K562 (cell line): ENCODE data around the gene MBD6.

ENCODE experiments used
- EGR1 ChIP-seq: fragments of 450-650 bp; conservative IDR thresholded peaks from 2 replicates; pipeline ENCODE4 v1.6.1; 2017; ENCODE audit warnings: mild to moderate bottlenecking
- POLR2A ChIP-seq: fragments of 450-650 bp; conservative IDR thresholded peaks from 2 replicates; pipeline ENCODE4 v1.6.1; 2016
- POLR2AphosphoS5 ChIP-seq: IDR thresholded peaks from 2 replicates; pipeline ENCODE4 v1.6.1; 2011; ENCODE audit warnings: mild to moderate bottlenecking, low read depth, low read length, moderate library complexity; ENCODE audit not compliant: control insufficient read depth, insufficient read depth
- SNRNP70 ChIP-seq: fragments of 200-400 bp; formaldehyde crosslinking; optimal IDR thresholded peaks from 2 replicates; pipeline ENCODE3; 2017; ENCODE audit warnings: low read depth, low read length
- YY1 ChIP-seq, 3 experiments: IDR thresholded peaks; 2 replicates each; pipeline ENCODE4 v1.6.1; 2011; ENCODE audit warnings: low read length in 2 of 3, mild to moderate bottlenecking in 2 of 3, moderate library complexity in 2 of 3, borderline replicate concordance in 1 of 3, control low read depth in 1 of 3, low read depth in 1 of 3; ENCODE audit not compliant: insufficient read depth in 3 of 3, insufficient replicate concordance in 2 of 3, control insufficient read depth in 1 of 3, insufficient read length in 1 of 3; ENCODE audit errors: extremely low read depth in 1 of 3
- ZNF124 ChIP-seq: sonication (generic); formaldehyde crosslinking; IDR thresholded peaks from 2 replicates; pipeline ENCODE4 v1.8.1; 2022; ENCODE audit warnings: missing genetic modification reagents
- ZNF584 ChIP-seq: fragments of 200-800 bp; sonication (Bioruptor generic); IDR thresholded peaks from 2 replicates; pipeline ENCODE4 v1.6.1; 2016; ENCODE audit warnings: low read depth, mild to moderate bottlenecking, missing genetic modification characterization, missing compliant biosample characterization
- TF ChIP-seq, protein P1 (sequence below): sonication (generic); formaldehyde crosslinking; IDR thresholded peaks from 2 replicates; pipeline ENCODE4 v1.8.1; 2023; ENCODE audit warnings: mild to moderate bottlenecking, missing genetic modification reagents
- TF ChIP-seq, protein P2 (sequence below), 3 experiments: IDR thresholded peaks in 2 of 3; conservative IDR thresholded peaks in 1 of 3; 2 replicates each; pipeline ENCODE4 v1.5.1; 2011 to 2012; ENCODE audit warnings: low read length in 3 of 3, mild to moderate bottlenecking in 3 of 3, control low read depth in 2 of 3, improper control_type of control experiment in 1 of 3, inconsistent platforms in 1 of 3, low read depth in 1 of 3, mixed read lengths in 1 of 3, moderate library complexity in 1 of 3; ENCODE audit not compliant: insufficient read depth in 2 of 3

DNA sequence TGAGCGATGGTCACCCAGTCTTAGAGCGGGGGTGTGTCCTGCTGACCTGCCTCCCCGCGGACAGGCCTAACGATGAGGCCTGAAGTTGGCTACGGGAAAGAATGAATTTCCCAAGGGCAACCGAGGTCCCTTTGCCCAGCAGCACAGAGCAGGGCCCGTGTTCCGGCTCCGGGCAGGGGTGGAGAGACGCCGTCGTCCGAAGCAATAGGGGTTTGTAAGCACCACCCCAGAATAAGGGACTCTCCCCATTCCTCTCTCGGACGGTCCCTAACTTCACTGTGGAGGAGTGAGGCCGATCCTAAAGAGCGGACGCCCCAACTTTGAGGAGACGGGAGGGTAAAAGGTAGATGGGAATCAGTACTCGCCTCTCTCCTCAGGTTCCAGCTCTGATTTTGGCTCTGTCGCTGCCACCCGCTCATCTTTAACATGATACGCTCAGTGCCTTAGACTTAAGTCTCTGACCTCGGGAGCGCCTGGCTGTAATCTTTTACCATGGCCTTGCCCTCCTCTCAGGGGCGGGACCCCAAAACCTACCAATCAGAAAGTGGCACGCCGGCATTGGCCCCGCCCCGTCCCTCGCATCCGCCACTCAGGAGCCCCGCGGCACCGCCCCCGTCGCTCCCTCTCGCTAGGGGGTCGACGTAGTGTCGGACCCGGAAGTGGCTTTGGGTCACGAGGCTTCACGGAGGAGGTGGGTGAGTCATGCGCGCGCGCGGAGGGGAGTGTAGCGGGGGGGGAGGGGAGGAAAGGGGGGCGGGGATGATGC is 2.4 kb upstream of the MBD6 start, which contains the start of gene DDIT3:
- TF ChIP-seq ZNF584 (CRISPR knock-in tag) = no peak
- TF ChIP-seq, protein P1, sequence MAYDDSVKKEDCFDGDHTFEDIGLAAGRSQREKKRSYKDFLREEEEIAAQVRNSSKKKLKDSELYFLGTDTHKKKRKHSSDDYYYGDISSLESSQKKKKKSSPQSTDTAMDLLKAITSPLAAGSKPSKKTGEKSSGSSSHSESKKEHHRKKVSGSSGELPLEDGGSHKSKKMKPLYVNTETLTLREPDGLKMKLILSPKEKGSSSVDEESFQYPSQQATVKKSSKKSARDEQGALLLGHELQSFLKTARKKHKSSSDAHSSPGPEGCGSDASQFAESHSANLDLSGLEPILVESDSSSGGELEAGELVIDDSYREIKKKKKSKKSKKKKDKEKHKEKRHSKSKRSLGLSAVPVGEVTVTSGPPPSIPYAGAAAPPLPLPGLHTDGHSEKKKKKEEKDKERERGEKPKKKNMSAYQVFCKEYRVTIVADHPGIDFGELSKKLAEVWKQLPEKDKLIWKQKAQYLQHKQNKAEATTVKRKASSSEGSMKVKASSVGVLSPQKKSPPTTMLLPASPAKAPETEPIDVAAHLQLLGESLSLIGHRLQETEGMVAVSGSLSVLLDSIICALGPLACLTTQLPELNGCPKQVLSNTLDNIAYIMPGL (CRISPR knock-in tag) = peak; percentile 80
- peak in 2 of 3 experiments; percentile 30 to 76 for TF ChIP-seq YY1 (IDR thresholded peaks at IDR 0.05; ENCODE audit: borderline replicate concordance in 1 of 3, control insufficient read depth in 1 of 3, extremely low read depth in 1 of 3, insufficient read depth in 3 of 3, insufficient read length in 1 of 3, insufficient replicate concordance in 2 of 3, low read depth in 1 of 3, low read length in 2 of 3)
- TF ChIP-seq, protein P2, sequence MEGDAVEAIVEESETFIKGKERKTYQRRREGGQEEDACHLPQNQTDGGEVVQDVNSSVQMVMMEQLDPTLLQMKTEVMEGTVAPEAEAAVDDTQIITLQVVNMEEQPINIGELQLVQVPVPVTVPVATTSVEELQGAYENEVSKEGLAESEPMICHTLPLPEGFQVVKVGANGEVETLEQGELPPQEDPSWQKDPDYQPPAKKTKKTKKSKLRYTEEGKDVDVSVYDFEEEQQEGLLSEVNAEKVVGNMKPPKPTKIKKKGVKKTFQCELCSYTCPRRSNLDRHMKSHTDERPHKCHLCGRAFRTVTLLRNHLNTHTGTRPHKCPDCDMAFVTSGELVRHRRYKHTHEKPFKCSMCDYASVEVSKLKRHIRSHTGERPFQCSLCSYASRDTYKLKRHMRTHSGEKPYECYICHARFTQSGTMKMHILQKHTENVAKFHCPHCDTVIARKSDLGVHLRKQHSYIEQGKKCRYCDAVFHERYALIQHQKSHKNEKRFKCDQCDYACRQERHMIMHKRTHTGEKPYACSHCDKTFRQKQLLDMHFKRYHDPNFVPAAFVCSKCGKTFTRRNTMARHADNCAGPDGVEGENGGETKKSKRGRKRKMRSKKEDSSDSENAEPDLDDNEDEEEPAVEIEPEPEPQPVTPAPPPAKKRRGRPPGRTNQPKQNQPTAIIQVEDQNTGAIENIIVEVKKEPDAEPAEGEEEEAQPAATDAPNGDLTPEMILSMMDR (IDR thresholded peaks at IDR 0.05 in 2 of 3, conservative IDR thresholded peaks at IDR 0.05 in 1 of 3; ENCODE audit: insufficient read depth in 2 of 3, low read depth in 1 of 3, low read length in 3 of 3) = 0 out of 6 replicates have a peak, but pooled peaks of 1 of the 3 experiments have one; percentile 1
- TF ChIP-seq ZNF124 (CRISPR knock-in tag) = no peak
- peak; percentile 100 for TF ChIP-seq POLR2A
- no peak for TF ChIP-seq SNRNP70
- TF ChIP-seq EGR1 = peak; percentile 89
- peak; percentile 99 for TF ChIP-seq POLR2AphosphoS5
